ENCODE data around the gene FADS1.

DNA sequence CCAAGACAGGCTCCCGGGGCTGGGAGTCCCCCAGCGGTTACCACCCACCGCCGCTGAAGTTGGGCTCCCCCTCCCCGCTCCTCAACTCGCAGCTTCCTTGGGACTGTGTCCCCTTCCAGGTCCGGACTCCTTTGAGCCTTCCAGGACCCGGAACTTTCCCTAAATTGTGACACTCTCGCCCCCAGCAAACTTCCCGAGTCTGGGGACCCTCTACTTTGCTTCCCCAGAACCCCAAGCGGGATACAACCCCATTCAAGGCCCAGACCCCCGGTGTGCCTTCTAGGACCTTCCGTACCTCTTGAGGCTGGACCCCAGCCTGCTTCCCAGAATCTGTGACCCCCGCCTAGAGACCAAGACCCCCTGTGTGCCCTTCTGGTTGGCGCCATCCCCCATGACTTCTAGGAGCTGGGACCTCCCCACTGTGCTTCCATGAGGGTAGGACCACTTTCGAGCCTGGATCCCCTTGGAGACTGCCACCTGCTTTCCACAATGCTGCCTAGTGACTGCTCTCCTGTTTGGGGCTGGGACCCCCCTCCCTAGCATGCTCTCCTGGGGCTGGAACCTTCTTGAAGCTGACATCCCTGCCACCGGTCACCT is 63.8 kb downstream of the FADS1 start:
- TF ChIP-seq RELA (CRISPR knock-in tag; IDR thresholded peaks at IDR 0.05; ENCODE audit: borderline replicate concordance) (no peak), ZNF232 (CRISPR knock-in tag; IDR thresholded peaks at IDR 0.05) (no peak), NR1H2 (CRISPR knock-in tag; IDR thresholded peaks at IDR 0.05) (no peak), JAZF1 (CRISPR knock-in tag; IDR thresholded peaks at IDR 0.05) (no peak)
- TF ChIP-seq, protein P1, sequence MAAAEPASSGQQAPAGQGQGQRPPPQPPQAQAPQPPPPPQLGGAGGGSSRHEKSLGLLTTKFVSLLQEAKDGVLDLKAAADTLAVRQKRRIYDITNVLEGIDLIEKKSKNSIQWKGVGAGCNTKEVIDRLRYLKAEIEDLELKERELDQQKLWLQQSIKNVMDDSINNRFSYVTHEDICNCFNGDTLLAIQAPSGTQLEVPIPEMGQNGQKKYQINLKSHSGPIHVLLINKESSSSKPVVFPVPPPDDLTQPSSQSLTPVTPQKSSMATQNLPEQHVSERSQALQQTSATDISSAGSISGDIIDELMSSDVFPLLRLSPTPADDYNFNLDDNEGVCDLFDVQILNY (CRISPR knock-in tag; IDR thresholded peaks at IDR 0.05) = no peak
- TF ChIP-seq, protein P2, sequence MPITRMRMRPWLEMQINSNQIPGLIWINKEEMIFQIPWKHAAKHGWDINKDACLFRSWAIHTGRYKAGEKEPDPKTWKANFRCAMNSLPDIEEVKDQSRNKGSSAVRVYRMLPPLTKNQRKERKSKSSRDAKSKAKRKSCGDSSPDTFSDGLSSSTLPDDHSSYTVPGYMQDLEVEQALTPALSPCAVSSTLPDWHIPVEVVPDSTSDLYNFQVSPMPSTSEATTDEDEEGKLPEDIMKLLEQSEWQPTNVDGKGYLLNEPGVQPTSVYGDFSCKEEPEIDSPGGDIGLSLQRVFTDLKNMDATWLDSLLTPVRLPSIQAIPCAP (CRISPR knock-in tag; IDR thresholded peaks at IDR 0.05) = no peak
- TF ChIP-seq, protein P3, sequence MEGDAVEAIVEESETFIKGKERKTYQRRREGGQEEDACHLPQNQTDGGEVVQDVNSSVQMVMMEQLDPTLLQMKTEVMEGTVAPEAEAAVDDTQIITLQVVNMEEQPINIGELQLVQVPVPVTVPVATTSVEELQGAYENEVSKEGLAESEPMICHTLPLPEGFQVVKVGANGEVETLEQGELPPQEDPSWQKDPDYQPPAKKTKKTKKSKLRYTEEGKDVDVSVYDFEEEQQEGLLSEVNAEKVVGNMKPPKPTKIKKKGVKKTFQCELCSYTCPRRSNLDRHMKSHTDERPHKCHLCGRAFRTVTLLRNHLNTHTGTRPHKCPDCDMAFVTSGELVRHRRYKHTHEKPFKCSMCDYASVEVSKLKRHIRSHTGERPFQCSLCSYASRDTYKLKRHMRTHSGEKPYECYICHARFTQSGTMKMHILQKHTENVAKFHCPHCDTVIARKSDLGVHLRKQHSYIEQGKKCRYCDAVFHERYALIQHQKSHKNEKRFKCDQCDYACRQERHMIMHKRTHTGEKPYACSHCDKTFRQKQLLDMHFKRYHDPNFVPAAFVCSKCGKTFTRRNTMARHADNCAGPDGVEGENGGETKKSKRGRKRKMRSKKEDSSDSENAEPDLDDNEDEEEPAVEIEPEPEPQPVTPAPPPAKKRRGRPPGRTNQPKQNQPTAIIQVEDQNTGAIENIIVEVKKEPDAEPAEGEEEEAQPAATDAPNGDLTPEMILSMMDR (IDR thresholded peaks at IDR 0.05) = no peak
- TF ChIP-seq, protein P4, sequence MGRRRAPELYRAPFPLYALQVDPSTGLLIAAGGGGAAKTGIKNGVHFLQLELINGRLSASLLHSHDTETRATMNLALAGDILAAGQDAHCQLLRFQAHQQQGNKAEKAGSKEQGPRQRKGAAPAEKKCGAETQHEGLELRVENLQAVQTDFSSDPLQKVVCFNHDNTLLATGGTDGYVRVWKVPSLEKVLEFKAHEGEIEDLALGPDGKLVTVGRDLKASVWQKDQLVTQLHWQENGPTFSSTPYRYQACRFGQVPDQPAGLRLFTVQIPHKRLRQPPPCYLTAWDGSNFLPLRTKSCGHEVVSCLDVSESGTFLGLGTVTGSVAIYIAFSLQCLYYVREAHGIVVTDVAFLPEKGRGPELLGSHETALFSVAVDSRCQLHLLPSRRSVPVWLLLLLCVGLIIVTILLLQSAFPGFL (CRISPR knock-in tag; IDR thresholded peaks at IDR 0.05; ENCODE audit: borderline replicate concordance) = no peak
- TF ChIP-seq, protein P5, sequence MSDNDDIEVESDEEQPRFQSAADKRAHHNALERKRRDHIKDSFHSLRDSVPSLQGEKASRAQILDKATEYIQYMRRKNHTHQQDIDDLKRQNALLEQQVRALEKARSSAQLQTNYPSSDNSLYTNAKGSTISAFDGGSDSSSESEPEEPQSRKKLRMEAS (CRISPR knock-in tag; IDR thresholded peaks at IDR 0.05) = no peak
- TF ChIP-seq, protein P6, sequence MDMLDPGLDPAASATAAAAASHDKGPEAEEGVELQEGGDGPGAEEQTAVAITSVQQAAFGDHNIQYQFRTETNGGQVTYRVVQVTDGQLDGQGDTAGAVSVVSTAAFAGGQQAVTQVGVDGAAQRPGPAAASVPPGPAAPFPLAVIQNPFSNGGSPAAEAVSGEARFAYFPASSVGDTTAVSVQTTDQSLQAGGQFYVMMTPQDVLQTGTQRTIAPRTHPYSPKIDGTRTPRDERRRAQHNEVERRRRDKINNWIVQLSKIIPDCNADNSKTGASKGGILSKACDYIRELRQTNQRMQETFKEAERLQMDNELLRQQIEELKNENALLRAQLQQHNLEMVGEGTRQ (CRISPR knock-in tag; IDR thresholded peaks at IDR 0.05) = no peak
